Embryonic facial prominence (tissue), 1 donor: Measurements from ENCODE around the gene BET1.

Source experiments
- DNase-seq: peaks from one replicate; pipeline ENCODE4 v3.0.0-alpha.2; 2016; ENCODE audit errors: extremely low spot score

BET1 gene

DNA sequence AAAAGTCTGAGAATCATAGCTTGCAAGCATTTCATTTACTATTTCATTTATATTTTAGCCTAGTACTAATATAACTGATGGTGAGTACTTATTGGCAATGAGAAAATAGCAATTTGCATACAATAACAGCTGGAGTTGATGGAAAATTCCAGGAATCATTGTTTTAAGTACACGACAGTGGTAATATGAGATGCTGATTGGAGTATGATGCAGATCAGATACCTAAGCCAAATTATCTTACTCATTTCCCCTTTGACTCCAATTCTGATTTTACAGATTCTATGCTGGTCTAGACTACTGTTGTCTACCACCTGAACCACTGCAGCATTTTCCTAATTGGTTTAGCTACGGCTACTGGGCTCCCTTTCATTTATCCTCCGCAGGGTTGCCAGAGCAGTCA lies 45.9 kb downstream of the BET1 start:
- DNase-seq = no peak

DNA sequence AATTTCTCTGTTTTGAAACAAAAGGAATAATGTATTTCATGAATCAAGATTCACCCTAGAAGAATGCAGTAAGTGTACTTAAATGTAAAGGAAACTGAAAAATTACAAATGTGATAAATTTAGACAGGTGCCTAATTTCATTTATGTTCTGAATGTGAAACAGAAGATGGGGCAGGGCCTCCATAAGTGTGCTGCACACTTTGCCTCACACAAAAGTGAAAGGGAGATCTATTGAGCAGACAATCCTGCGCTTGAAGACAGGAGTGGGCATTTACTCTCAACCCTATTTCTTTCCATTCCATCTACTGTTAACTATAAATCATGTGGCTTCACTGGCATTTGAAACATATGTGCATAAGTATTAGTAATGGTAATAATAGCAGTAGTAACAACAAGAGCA lies 46.4 kb downstream of the BET1 start:
- no peak for DNase-seq

DNA sequence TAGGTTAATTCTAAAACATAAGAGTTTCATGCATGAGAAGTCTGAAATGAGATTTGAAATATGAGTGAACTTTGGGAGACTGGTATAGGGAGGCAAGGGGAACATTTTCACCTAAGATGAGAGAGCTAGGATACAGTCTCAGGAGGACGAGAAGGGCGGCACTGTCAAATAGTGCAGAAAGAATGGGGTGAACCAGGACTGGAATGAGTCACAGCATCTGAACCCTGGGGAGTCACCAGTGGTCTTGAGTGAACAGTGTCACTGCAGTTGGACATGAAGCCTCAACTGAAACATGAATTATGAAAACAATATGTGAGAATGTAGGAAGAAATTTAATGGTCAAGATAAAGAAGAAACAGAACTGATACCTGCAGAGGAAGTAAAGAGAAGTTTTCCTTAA lies 48.9 kb downstream of the BET1 start:
- DNase-seq = no peak

DNA sequence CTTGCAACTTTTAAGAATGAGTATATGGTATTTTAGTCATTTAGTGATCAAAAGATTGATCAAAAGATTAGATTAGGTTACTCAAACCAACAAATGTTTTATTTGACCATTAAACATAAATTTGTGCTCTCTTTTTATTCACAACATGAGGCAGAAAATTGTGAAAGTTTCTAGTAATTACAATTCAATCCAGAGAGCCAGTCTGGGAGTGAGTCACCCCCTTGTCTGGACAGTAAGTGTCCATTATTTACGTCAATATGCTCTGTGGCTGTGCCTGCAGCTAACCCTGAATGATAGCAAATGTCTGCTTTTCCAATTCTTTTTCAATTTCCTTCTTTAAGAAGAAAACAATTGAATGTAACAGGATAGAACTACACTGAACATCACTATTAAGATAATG lies 54.7 kb downstream of the BET1 start:
- DNase-seq = no peak

DNA sequence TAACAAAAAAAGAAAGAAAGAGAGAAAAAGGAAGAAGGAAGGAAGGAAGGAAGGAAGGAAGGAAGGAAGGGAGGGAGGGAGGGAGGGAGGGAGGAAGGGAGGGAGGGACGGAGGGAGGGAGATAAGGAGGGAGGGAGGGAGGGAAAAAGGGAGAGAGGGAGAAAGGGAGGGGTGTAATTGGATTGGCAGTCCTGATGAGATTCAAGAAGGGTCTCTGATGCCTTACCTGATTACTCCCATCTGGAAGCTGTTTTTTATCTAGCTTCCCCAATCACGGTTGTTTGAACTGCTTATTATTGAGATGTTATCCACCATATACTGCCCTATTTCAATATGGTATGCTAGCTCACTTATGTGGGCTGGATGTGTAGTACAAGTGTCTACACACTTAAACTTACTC lies 55.3 kb downstream of the BET1 start:
- no peak for DNase-seq

DNA sequence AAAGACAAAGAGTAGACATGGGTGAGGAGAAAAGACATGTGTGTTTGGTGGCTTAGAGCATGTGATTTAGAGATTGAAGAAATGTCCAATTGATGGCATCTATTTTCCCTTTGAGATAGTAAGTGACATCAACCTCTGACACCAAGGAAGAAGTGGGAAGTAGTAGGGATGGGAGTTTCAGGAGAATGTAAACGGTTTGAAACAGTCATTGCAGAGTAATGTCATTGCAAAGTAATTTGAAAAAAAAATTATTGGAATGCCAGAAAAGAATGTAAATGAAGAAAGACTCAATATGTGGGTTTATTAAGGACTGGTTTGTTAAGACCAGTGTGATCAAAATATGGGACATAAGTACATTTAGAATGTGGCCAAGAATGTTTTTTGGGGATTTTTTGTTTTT lies 56.0 kb downstream of the BET1 start:
- no peak for DNase-seq

DNA sequence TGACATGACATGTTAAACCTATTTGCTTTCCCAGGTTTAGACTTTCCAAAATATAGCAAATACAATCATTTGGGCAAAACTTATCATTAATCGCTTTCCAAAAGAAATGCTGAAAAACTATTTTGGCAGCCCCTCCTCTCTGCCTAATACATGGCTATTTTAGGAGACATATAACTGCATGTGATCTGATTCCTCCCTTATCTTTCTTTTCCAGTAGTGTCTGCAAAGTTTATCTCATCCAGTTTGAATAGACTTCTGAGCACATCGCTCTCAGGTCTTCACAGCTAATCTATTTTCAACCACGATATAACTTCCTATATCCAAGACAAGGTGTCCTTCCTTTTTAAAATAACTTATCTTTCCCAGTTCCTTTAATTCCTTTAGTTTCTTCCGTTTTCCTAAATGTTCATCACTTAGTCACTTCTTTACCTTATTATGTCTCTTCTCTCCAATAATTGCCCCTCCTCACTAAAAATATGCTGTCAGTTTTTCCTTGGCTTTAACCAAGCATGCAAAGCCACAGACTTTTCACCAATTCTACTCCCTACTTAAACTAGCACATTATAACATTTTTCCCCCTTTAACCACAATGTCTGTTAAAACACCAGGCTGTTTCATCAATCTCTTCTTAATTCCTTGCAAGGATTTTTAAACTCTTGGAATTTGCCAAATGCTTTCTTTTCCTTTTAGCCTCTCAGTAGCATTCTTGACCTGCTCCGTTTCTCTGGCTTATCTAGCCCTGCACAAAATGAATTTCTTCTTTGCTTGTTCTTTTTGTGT lies 58.2 kb downstream of the BET1 start:
- DNase-seq = no peak

DNA sequence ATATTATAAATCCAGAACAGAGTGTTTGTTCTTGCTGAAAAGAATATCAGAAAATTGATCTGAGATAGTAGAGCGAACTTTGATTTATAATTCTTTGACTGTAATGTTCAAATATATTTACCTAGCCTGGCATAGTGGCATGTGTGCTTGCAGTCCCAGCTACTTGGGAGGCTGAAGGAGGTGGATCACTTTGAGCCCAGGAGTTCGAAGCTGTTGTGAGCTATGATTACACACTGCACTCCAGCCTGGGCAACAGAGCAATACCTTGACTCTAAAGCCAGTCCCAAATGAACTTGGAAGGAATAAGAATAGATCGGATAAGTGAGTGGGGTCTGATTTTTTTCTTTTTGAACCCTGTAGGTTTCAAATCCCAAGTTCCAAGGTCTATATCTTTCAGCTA lies 59.1 kb downstream of the BET1 start:
- no peak for DNase-seq

DNA sequence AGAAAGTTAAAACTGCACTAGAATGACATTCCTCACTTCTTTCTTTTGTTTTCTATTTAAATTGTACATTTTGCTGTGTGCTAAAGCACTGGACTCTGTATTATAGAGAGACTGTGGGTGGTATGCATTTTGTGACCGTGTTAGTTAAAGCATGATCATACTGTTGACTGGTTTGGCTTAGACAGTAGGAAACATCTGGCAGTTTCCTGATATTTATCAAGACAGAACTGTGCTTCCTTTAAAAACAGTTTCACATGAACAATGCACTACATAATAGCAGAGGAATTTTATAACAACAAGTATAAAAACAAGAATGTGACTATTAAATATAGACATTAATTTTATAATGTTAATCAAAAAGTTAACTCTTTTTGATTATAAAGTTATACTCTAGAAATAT lies 59.5 kb downstream of the BET1 start:
- no peak for DNase-seq

DNA sequence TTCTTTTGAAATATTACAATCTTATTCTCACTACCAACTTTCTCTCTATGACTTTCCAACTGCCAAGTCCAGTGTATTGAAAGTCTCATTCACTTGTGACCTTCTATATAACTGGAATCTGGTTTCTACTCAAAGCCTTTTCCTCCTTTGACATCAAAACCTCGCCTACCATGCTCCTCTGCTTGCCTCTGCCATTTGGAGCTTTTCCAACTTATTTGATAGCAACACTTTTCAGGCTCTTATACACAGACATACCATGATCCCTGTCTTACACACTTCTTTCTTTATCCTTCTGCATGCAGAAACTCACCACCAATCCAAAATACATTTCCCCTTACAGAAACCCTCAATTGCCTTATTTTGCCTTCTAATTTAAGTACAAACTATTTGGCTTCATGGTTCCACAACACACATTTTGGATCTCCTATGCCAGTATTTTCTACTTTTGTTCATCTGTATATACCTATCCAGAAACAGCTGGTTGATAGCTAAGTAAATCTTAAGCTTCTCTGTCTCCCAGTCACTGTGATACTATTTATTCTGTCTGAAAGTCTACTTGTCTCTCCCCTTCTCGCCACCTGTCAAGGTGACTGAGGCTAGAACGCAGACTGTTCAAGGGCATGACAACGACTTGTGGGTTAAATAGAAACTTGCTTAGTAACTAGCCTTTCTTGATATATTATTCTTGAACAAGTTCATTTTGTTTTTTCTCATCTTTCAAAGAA lies 60.2 kb downstream of the BET1 start:
- DNase-seq = no peak
